ENCODE results near the gene FCN2. TPM values are rescaled to one million over a fixed set of nuclear protein-coding genes. Genes with fewer than 3 reads are reported as not detected.

Gene FCN2
- polyA plus RNA-seq, 1 donor (not counting 4 experiments of a cell fraction or from before 2014, with no cell fraction given), result not detected

GRCh38 chr9:134881313-134881670 lies 682 bp downstream of the FCN2 start:
- FAIRE-seq (no peak), DNase-seq (ENCODE audit: low read depth, low spot score) (no peak)
- H4K20me1 ChIP-seq (ENCODE audit: control insufficient read depth, extremely low read depth, insufficient read depth, low read length), result no peaks in the 10 kb centered on the region
- no peaks in the 10 kb centered on the region for H3K9me3 ChIP-seq (ENCODE audit: control insufficient read depth, low read depth, low read length)
- H3K9me1 ChIP-seq (ENCODE audit: control insufficient read depth, extremely low read depth, insufficient read depth, low read length), result no peaks in the 10 kb centered on the region
- no peaks in the 10 kb centered on the region for H3K4me1 ChIP-seq (ENCODE audit: control insufficient read depth, extremely low read depth, insufficient read depth, low read length)
- no peak overlapping the region for H3K27ac ChIP-seq (ENCODE audit: control insufficient read depth, insufficient read depth, low read length)
- TF ChIP-seq, protein P1, sequence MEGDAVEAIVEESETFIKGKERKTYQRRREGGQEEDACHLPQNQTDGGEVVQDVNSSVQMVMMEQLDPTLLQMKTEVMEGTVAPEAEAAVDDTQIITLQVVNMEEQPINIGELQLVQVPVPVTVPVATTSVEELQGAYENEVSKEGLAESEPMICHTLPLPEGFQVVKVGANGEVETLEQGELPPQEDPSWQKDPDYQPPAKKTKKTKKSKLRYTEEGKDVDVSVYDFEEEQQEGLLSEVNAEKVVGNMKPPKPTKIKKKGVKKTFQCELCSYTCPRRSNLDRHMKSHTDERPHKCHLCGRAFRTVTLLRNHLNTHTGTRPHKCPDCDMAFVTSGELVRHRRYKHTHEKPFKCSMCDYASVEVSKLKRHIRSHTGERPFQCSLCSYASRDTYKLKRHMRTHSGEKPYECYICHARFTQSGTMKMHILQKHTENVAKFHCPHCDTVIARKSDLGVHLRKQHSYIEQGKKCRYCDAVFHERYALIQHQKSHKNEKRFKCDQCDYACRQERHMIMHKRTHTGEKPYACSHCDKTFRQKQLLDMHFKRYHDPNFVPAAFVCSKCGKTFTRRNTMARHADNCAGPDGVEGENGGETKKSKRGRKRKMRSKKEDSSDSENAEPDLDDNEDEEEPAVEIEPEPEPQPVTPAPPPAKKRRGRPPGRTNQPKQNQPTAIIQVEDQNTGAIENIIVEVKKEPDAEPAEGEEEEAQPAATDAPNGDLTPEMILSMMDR (optimal IDR thresholded peaks at IDR 0.05 in 1 of 3, IDR thresholded peaks at IDR 0.05 in 1 of 3, conservative IDR thresholded peaks at IDR 0.05 in 1 of 3; ENCODE audit: extremely low read depth in 1 of 3, insufficient read depth in 2 of 3, low read length in 3 of 3), result no peak
- no peak for TF ChIP-seq EZH2 (IDR thresholded peaks at IDR 0.05; ENCODE audit: low read length)
- H2AFZ ChIP-seq (ENCODE audit: control insufficient read depth, low read length), result no peak overlapping the region
- dilution Hi-C loops (cut with MboI; ENCODE audit: extremely low pct_ligation_motif_present, low sequenced_read_pairs), result no loop called here
- peaks cover 9% of the 10 kb centered on the region for H3K27me3 ChIP-seq (ENCODE audit: control insufficient read depth, extremely low read depth, insufficient read depth, low read length)
- no peak overlapping the region for H3K4me3 ChIP-seq (ENCODE audit: control insufficient read depth in 2 of 3, extremely low read depth in 1 of 3, insufficient read depth in 2 of 3, low read depth in 1 of 3, low read length in 3 of 3)
- H3K4me2 ChIP-seq (ENCODE audit: control insufficient read depth, extremely low read depth, insufficient read depth, low read depth, low read length), result no peak overlapping the region
- no peaks in the 10 kb centered on the region for H3K36me3 ChIP-seq (ENCODE audit: control insufficient read depth in 2 of 2, extremely low read depth in 1 of 2, insufficient read depth in 2 of 2, low read length in 2 of 2)
- no peaks in the 10 kb centered on the region for H3K79me2 ChIP-seq (ENCODE audit: control insufficient read depth, insufficient read depth, low read length)
- H3K9ac ChIP-seq (ENCODE audit: control insufficient read depth, extremely low read depth, insufficient read depth, low read length), result no peak overlapping the region

GRCh38 chr9:134882204-134882785 lies 1.7 kb downstream of the FCN2 start:
- Histone ChIP-seq H2AFZ (ENCODE audit: control insufficient read depth, low read length) (no peak overlapping the region), H3K4me1 (ENCODE audit: control insufficient read depth, extremely low read depth, insufficient read depth, low read length) (no peaks in the 10 kb centered on the region), H3K79me2 (ENCODE audit: control insufficient read depth, insufficient read depth, low read length) (no peaks in the 10 kb centered on the region), H3K9ac (ENCODE audit: control insufficient read depth, extremely low read depth, insufficient read depth, low read length) (no peak overlapping the region), H3K27ac (ENCODE audit: control insufficient read depth, insufficient read depth, low read length) (no peak overlapping the region), H3K4me2 (ENCODE audit: control insufficient read depth, extremely low read depth, insufficient read depth, low read depth, low read length) (no peak overlapping the region), H3K27me3 (ENCODE audit: control insufficient read depth, extremely low read depth, insufficient read depth, low read length) (peaks cover 9% of the 10 kb centered on the region), H3K9me3 (ENCODE audit: control insufficient read depth, low read depth, low read length) (no peaks in the 10 kb centered on the region), H3K9me1 (ENCODE audit: control insufficient read depth, extremely low read depth, insufficient read depth, low read length) (no peaks in the 10 kb centered on the region), H3K36me3 (ENCODE audit: control insufficient read depth in 2 of 2, extremely low read depth in 1 of 2, insufficient read depth in 2 of 2, low read length in 2 of 2) (no peaks in the 10 kb centered on the region), H4K20me1 (ENCODE audit: control insufficient read depth, extremely low read depth, insufficient read depth, low read length) (no peaks in the 10 kb centered on the region), H3K4me3 (ENCODE audit: control insufficient read depth in 2 of 3, extremely low read depth in 1 of 3, insufficient read depth in 2 of 3, low read depth in 1 of 3, low read length in 3 of 3) (no peak overlapping the region)
- TF ChIP-seq, protein P1 (optimal IDR thresholded peaks at IDR 0.05 in 1 of 3, IDR thresholded peaks at IDR 0.05 in 1 of 3, conservative IDR thresholded peaks at IDR 0.05 in 1 of 3; ENCODE audit: extremely low read depth in 1 of 3, insufficient read depth in 2 of 3, low read length in 3 of 3), result no peak
- no peak for TF ChIP-seq EZH2 (IDR thresholded peaks at IDR 0.05; ENCODE audit: low read length)
- FAIRE-seq (no peak), DNase-seq (ENCODE audit: low read depth, low spot score) (no peak)
- dilution Hi-C loops (cut with MboI; ENCODE audit: extremely low pct_ligation_motif_present, low sequenced_read_pairs), result no loop called here

All from keratinocyte (primary cell).